PC-9 (cell line): Measurements from ENCODE around the gene OGDH. TPM values are rescaled to one million over a fixed set of nuclear protein-coding genes. Genes with fewer than 3 reads are reported as not detected.

ENCODE experiments used
- BruUV-seq: library from RNA; stranded (reverse); fragments of 400-500 nt; replicated peaks from 2 replicates; lab custom pipeline; 2021; lab: Mats Ljungman, UMichigan
- CTCF ChIA-PET: fragments of 300-600 bp; sonication (Branson Sonifier 250); formaldehyde crosslinking; loops from one replicate; lab custom pipeline; 2022; ENCODE audit warnings: antibody characterized with exemption; lab: Charles Lee
- POLR2A ChIA-PET: fragments of 300-600 bp; sonication (Branson Sonifier 250); formaldehyde crosslinking; loops from one replicate; lab custom pipeline; 2022; ENCODE audit warnings: antibody characterized with exemption; ENCODE audit not compliant: unreplicated experiment; lab: Charles Lee
- DNase-seq, 2 experiments: peaks; one replicate each; pipeline versions ENCODE4 v3.0.0 to v3.0.0-alpha.2; 2015 to 2022; ENCODE audit warnings: mixed read lengths in 1 of 2
- H2AFZ ChIP-seq: fragments of 200-600 bp; sonication (generic); 2 replicates; pipeline ENCODE4 v1.8.1; 2017; ENCODE audit warnings: antibody characterized with exemption
- H3F3A ChIP-seq: fragments of 200-600 bp; sonication (generic); 2 replicates; pipeline ENCODE4 v1.8.1; 2017; ENCODE audit warnings: antibody characterized with exemption, mild to moderate bottlenecking, low read depth; ENCODE audit not compliant: insufficient read depth
- H3K27ac ChIP-seq: fragments of 200-600 bp; sonication (generic); 2 replicates; pipeline ENCODE4 v1.6.1; 2016; ENCODE audit warnings: mixed run types
- H3K27me3 ChIP-seq: fragments of 200-600 bp; sonication (generic); 2 replicates; pipeline ENCODE4 v1.6.1; 2016; ENCODE audit warnings: low read depth, mixed run types; ENCODE audit not compliant: insufficient read depth
- H3K36me3 ChIP-seq: fragments of 200-600 bp; sonication (generic); 2 replicates; pipeline ENCODE4 v1.6.1; 2016; ENCODE audit warnings: low read depth, mixed run types
- H3K4me1 ChIP-seq: fragments of 200-600 bp; sonication (generic); replicated peaks from 2 replicates; pipeline ENCODE4 v1.6.1; 2016; ENCODE audit warnings: mixed run types; ENCODE audit not compliant: insufficient read depth
- H3K4me2 ChIP-seq: fragments of 200-600 bp; sonication (generic); 2 replicates; pipeline ENCODE4 v1.6.1; 2017; ENCODE audit warnings: mixed run types
- H3K4me3 ChIP-seq: fragments of 200-600 bp; sonication (generic); 2 replicates; pipeline ENCODE4 v1.6.1; 2016; ENCODE audit warnings: mixed run types
- H3K79me2 ChIP-seq: fragments of 200-600 bp; sonication (generic); 2 replicates; pipeline ENCODE4 v1.6.1; 2017; ENCODE audit warnings: low read depth, mixed run types
- H3K9me2 ChIP-seq: fragments of 200-600 bp; sonication (generic); 2 replicates; pipeline ENCODE4 v1.8.1; 2017; ENCODE audit warnings: mild to moderate bottlenecking; ENCODE audit not compliant: insufficient read depth
- H3K9me3 ChIP-seq: fragments of 200-600 bp; sonication (generic); 2 replicates; pipeline ENCODE4 v1.8.1; 2016; ENCODE audit warnings: low read depth; ENCODE audit not compliant: insufficient read depth
- H4K20me1 ChIP-seq: fragments of 200-600 bp; sonication (generic); 2 replicates; pipeline ENCODE4 v1.8.1; 2017; ENCODE audit not compliant: insufficient read depth
- EZH2 ChIP-seq: fragments of 200-600 bp; sonication (generic); IDR thresholded peaks from 2 replicates; pipeline ENCODE4 v1.8.0; 2017; ENCODE audit warnings: antibody characterized with exemption, low read depth
- intact Hi-C: fragments of 100-400 bp; cut with micrococcal nuclease; formaldehyde crosslinking; loops from one replicate; pipeline ENCODE4 v1.10.0; 2022; ENCODE audit not compliant: unreplicated experiment
- total RNA-seq: library from RNA; stranded (reverse); gene quantifications from 2 replicates; pipeline ENCODE4 v1.2.3, GENCODE V29; 2021
- TF ChIP-seq, protein P1 (sequence below): fragments of 200-600 bp; sonication (generic); conservative IDR thresholded peaks from 2 replicates; pipeline ENCODE4 v1.6.1; 2017; ENCODE audit warnings: mixed run types, antibody characterized with exemption, mild to moderate bottlenecking, moderate library complexity

OGDH gene
- total RNA-seq, 1 experiment from 2014 or later: 135 TPM

DNA sequence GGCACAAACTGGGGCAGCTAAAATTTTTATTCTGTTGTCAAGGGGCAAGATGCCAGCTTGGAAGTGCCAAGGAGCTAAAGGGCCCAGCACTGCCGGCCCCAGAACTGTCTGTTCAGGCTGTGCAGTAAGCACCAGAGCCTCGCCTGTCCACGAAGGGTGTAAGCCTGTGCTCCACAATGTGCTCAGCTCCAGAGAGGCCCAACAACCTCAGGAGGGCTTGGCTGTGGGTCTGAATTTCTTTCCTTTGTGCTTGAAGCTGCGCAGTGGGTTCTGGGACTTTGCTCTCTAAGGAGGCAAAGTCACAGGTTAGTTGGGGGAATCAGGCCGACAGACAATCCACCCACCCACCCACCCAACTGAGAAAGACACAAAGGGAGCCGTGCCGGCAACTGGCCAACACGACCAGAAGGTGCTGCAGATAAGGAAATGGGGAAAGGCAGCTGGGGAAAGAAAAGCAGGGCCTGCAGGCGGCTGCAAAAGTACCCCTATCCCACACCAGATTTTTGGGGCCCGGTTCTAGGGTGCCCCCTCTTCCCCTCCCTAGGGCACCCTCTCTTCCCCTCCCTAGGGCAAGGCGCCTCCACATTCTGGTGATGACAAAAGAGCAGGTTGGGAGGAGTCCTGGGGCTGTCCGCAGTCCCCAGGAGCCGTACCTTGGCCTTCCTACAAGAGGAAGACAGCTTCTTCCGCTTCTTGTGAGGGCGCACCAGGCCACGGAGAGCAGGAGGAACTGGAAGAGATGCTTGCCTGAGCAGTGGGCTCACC lies 40.5 kb upstream of the OGDH start:
- no TSS peak for BruUV-seq
- POLR2A ChIA-PET: interaction anchor here (0.6 to 0.7 kb wide), 2 partner anchors 171 to 221 kb away, joined by 3 to 8 read pairs; no protein-coding TSS in a partner anchor
- TF ChIP-seq EZH2: no peak
- TF ChIP-seq, protein P1, sequence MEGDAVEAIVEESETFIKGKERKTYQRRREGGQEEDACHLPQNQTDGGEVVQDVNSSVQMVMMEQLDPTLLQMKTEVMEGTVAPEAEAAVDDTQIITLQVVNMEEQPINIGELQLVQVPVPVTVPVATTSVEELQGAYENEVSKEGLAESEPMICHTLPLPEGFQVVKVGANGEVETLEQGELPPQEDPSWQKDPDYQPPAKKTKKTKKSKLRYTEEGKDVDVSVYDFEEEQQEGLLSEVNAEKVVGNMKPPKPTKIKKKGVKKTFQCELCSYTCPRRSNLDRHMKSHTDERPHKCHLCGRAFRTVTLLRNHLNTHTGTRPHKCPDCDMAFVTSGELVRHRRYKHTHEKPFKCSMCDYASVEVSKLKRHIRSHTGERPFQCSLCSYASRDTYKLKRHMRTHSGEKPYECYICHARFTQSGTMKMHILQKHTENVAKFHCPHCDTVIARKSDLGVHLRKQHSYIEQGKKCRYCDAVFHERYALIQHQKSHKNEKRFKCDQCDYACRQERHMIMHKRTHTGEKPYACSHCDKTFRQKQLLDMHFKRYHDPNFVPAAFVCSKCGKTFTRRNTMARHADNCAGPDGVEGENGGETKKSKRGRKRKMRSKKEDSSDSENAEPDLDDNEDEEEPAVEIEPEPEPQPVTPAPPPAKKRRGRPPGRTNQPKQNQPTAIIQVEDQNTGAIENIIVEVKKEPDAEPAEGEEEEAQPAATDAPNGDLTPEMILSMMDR: peak; percentile 24; the same call in 1 of the 2 replicates

GRCh38 chr7:44566680-44567079 lies 39.7 kb upstream of the OGDH start:
- no peak for DNase-seq
- H2AFZ ChIP-seq: no peak overlapping the region
- ChIA-PET POLR2A (no interaction called here), CTCF (no interaction called here)
- H3K27me3 ChIP-seq: no peaks in the 10 kb centered on the region
- no TSS peak for BruUV-seq
- peaks cover 20% of the 10 kb centered on the region for H4K20me1 ChIP-seq
- H3K4me2 ChIP-seq: no peak overlapping the region
- no peaks in the 10 kb centered on the region for H3K9me3 ChIP-seq
- H3K36me3 ChIP-seq: peaks cover 61% of the 10 kb centered on the region
- H3K4me3 ChIP-seq: no peak overlapping the region
- no peak for TF ChIP-seq EZH2
- TF ChIP-seq, protein P1: no peak
- H3F3A ChIP-seq: peaks cover 71% of the 10 kb centered on the region
- H3K27ac ChIP-seq: no peak overlapping the region
- intact Hi-C loops: loop anchor here (5.0 to 10.0 kb wide), 2 partner anchors 192 to 544 kb away; no protein-coding TSS in a partner anchor
- H3K9me2 ChIP-seq: no peaks in the 10 kb centered on the region
- H3K4me1 ChIP-seq: peaks cover 16% of the 10 kb centered on the region
- H3K79me2 ChIP-seq: peaks cover 25% of the 10 kb centered on the region

More for the DNA sequence above, 40.5 kb upstream of the OGDH start:
- Histone ChIP-seq H3K36me3 (peaks cover 54% of the 10 kb centered on the region), H3K79me2 (peaks cover 18% of the 10 kb centered on the region; the same call in 1 of the 2 replicates), H3K27ac (no peak overlapping the region), H4K20me1 (peaks cover 20% of the 10 kb centered on the region), H3F3A (peaks cover 71% of the 10 kb centered on the region), H2AFZ (no peak overlapping the region), H3K27me3 (no peaks in the 10 kb centered on the region), H3K4me3 (no peak overlapping the region), H3K4me2 (no peak overlapping the region), H3K4me1 (peaks cover 16% of the 10 kb centered on the region), H3K9me2 (no peaks in the 10 kb centered on the region), H3K9me3 (no peaks in the 10 kb centered on the region)
- intact Hi-C loops: loop anchor here (1.0 to 10.0 kb wide), 4 partner anchors 76 to 544 kb away; partner anchors contain the start of gene NUDCD3
- DNase-seq: no peak
- CTCF ChIA-PET: interaction anchor here (0.7 to 2.1 kb wide), 2 partner anchors 8 to 76 kb away, joined by 3 to 7 read pairs; partner anchors contain the start of gene NUDCD3

DNA sequence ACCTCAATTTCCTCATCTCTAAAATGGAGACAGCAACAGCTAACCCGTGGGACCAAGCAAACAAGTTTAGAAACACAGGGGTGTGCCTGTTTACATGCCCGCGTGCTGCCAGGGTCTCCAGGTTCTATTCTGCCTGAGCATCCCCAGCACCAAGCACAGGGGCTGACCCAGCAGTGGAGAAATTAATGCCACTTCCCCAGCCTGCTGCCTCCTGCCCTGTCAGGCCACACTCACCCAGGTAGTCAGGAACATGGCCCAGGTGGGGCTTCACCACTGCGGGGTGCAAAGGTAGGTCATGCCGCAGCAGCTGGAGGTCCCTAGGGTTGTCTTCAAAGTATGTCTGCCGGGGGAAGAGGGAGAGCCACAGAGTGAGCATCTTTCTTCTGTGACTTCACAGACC lies 38.5 kb upstream of the OGDH start:
- Histone ChIP-seq H3F3A (peaks cover 64% of the 10 kb centered on the region), H3K9me3 (no peaks in the 10 kb centered on the region), H3K27ac (no peak overlapping the region), H3K79me2 (peaks cover 37% of the 10 kb centered on the region), H4K20me1 (peaks cover 20% of the 10 kb centered on the region), H3K4me3 (no peak overlapping the region), H3K4me1 (peaks cover 15% of the 10 kb centered on the region), H2AFZ (no peak overlapping the region), H3K36me3 (peaks cover 73% of the 10 kb centered on the region), H3K9me2 (no peaks in the 10 kb centered on the region), H3K27me3 (no peaks in the 10 kb centered on the region), H3K4me2 (no peak overlapping the region)
- no peak for DNase-seq
- CTCF ChIA-PET: no interaction called here
- TF ChIP-seq, protein P1: no peak
- no peak for TF ChIP-seq EZH2
- intact Hi-C loops: loop anchor here (5.0 to 10.0 kb wide), 2 partner anchors 193 to 546 kb away; no protein-coding TSS in a partner anchor
- POLR2A ChIA-PET: no interaction called here
- BruUV-seq: no TSS peak
